ENCODE measurements around the gene C2orf69.

Gene C2orf69

DNA sequence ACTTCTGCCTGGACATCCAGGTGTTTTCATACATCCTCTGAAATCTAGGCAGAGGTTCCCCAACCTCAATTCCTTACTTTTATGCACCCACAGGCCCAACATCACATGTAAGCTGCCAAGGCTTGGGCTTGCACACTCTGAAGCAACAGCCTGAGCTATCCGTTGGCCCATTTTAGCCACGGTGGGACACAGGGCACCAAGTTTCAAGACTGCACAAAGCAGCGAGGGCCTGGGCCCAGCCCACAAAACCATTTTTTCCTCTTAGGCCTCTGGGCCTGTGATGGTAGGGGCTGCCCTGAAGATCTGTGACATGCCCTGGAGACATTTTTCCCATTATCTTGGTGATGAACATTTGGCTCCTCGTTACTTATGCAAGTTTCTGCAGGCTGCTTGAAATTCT lies 5.9 kb downstream of the C2orf69 start:
- no peak overlapping the region for H3K4me3 ChIP-seq (ENCODE audit: low read depth, low read length)
- TF ChIP-seq, protein P1, sequence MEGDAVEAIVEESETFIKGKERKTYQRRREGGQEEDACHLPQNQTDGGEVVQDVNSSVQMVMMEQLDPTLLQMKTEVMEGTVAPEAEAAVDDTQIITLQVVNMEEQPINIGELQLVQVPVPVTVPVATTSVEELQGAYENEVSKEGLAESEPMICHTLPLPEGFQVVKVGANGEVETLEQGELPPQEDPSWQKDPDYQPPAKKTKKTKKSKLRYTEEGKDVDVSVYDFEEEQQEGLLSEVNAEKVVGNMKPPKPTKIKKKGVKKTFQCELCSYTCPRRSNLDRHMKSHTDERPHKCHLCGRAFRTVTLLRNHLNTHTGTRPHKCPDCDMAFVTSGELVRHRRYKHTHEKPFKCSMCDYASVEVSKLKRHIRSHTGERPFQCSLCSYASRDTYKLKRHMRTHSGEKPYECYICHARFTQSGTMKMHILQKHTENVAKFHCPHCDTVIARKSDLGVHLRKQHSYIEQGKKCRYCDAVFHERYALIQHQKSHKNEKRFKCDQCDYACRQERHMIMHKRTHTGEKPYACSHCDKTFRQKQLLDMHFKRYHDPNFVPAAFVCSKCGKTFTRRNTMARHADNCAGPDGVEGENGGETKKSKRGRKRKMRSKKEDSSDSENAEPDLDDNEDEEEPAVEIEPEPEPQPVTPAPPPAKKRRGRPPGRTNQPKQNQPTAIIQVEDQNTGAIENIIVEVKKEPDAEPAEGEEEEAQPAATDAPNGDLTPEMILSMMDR (IDR thresholded peaks at IDR 0.05; ENCODE audit: low read depth, low read length) = no peak
- TF ChIP-seq, protein P2, sequence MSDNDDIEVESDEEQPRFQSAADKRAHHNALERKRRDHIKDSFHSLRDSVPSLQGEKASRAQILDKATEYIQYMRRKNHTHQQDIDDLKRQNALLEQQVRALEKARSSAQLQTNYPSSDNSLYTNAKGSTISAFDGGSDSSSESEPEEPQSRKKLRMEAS (IDR thresholded peaks at IDR 0.05; ENCODE audit: low read depth, low read length) = no peak
- TF ChIP-seq MYC (IDR thresholded peaks at IDR 0.05; ENCODE audit: low read depth, low read length) = no peak
- no peak for TF ChIP-seq POLR2A (IDR thresholded peaks at IDR 0.05; ENCODE audit: extremely low read depth, insufficient read length)
- no peak for DNase-seq (ENCODE audit: low read depth)

DNA sequence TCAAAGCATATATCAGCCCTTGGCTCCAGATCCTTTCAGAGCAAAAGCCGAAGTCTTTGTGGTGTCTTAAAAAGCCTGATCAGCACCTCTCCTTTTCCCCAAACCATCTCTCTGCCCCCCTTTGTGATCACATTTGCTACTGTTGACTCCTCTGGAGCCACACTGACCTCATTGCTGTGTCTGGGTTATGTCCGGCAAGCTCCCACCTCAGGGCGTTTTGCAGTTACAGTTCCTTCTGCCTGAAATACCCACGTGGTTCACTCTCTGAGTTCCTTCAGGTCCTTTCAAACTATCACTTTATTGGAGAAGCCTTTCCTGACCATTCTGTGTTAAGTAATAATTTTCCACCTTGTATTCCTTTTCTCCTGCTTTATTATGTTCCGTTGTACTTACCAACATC lies 11.8 kb downstream of the C2orf69 start:
- TF ChIP-seq, protein P2 (IDR thresholded peaks at IDR 0.05; ENCODE audit: low read depth, low read length) = peak; percentile 86
- TF ChIP-seq, protein P1 (IDR thresholded peaks at IDR 0.05; ENCODE audit: low read depth, low read length) = no peak
- TF ChIP-seq MYC (IDR thresholded peaks at IDR 0.05; ENCODE audit: low read depth, low read length) (no peak), POLR2A (IDR thresholded peaks at IDR 0.05; ENCODE audit: extremely low read depth, insufficient read length) (no peak)
- H3K4me3 ChIP-seq (ENCODE audit: low read depth, low read length) = no peak overlapping the region
- DNase-seq (ENCODE audit: low read depth) = peak; percentile 43

DNA sequence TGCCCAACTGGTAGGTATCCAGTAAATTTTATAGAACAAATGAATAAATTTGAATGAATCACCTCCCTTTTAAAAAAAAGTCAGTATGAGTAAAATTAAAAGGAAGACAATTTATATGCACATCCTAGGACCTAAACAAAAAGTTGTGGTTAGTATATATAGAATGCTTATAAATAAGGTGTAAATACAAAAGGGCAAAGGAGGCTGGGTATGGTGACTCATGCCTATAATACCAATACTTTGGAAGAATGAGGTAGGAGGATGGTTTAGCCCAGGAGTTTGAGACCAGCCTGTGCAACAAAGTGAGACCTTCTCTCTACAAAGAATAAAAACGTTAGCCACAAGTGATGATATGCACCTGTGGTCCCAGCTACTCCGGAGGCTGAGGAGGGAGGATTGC lies 12.8 kb downstream of the C2orf69 start:
- TF ChIP-seq, protein P1 (IDR thresholded peaks at IDR 0.05; ENCODE audit: low read depth, low read length) = no peak
- TF ChIP-seq MYC (IDR thresholded peaks at IDR 0.05; ENCODE audit: low read depth, low read length) = no peak
- TF ChIP-seq, protein P2 (IDR thresholded peaks at IDR 0.05; ENCODE audit: low read depth, low read length) = no peak
- TF ChIP-seq POLR2A (IDR thresholded peaks at IDR 0.05; ENCODE audit: extremely low read depth, insufficient read length) = no peak
- H3K4me3 ChIP-seq (ENCODE audit: low read depth, low read length) = no peak overlapping the region
- no peak for DNase-seq (ENCODE audit: low read depth)

DNA sequence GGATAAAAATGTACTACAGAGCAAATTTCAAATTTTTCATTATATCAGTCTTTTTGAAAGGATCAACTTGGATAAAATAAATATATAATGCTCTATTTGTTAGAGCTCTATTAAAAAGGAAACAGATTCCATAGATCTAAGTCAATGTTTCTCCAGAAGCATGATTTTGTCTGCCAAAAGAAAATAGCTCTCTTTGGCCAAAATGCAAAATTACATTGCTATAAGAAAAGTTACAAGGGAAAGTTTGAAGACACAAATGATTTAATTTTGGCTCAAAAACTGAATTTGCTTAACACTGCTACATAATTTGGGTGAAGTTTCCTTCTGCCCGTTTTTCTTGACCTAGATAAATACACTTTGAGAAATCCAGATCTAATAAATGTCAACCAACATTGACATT lies 15.7 kb downstream of the C2orf69 start:
- TF ChIP-seq, protein P2 (IDR thresholded peaks at IDR 0.05; ENCODE audit: low read depth, low read length) = no peak
- TF ChIP-seq POLR2A (IDR thresholded peaks at IDR 0.05; ENCODE audit: extremely low read depth, insufficient read length) (no peak), MYC (IDR thresholded peaks at IDR 0.05; ENCODE audit: low read depth, low read length) (no peak)
- TF ChIP-seq, protein P1 (IDR thresholded peaks at IDR 0.05; ENCODE audit: low read depth, low read length) = no peak
- no peak overlapping the region for H3K4me3 ChIP-seq (ENCODE audit: low read depth, low read length)
- DNase-seq (ENCODE audit: low read depth) = no peak

DNA sequence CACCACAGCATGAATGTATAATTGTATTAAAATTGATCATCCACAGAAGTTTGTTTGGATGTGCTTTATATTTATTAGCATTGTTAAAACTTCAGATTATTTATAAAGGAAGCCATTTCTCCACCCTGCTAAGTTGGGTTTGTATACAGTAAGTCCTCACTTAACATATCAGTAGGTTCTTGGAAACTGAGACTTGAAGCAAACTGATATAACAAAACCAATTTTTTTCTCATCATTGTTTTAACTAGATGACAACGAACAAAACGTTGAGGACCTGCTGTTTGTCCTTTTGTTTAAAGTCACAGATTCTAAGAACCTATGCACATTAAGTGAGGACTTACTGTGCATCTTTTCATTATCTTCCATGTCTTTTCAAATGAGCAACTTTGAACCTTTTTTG lies 17.1 kb downstream of the C2orf69 start:
- H3K4me3 ChIP-seq (ENCODE audit: low read depth, low read length) = no peak overlapping the region
- TF ChIP-seq MYC (IDR thresholded peaks at IDR 0.05; ENCODE audit: low read depth, low read length) (no peak), POLR2A (IDR thresholded peaks at IDR 0.05; ENCODE audit: extremely low read depth, insufficient read length) (no peak)
- TF ChIP-seq, protein P2 (IDR thresholded peaks at IDR 0.05; ENCODE audit: low read depth, low read length) = no peak
- TF ChIP-seq, protein P1 (IDR thresholded peaks at IDR 0.05; ENCODE audit: low read depth, low read length) = no peak
- no peak for DNase-seq (ENCODE audit: low read depth)

DNA sequence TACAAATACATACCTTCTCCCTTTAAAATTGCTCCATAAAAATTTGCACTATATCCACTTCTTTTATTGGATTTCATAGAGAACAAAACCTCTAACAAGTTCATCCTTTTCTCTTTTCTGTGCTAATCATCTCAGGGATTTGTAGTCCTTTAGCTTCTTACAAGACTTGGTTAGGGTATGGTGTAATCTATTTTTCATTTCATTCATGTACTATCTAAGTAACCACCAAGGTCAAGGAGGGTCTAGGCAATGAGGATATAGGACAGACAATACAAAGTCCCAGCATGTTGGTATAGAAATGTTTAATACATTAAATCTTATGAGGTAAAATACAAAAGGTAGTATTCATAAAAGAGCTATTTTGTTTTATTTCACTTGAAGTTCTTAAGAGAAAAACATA lies 17.5 kb downstream of the C2orf69 start:
- no peak for DNase-seq (ENCODE audit: low read depth)
- TF ChIP-seq, protein P1 (IDR thresholded peaks at IDR 0.05; ENCODE audit: low read depth, low read length) = no peak
- TF ChIP-seq POLR2A (IDR thresholded peaks at IDR 0.05; ENCODE audit: extremely low read depth, insufficient read length) = no peak
- TF ChIP-seq MYC (IDR thresholded peaks at IDR 0.05; ENCODE audit: low read depth, low read length) = no peak
- TF ChIP-seq, protein P2 (IDR thresholded peaks at IDR 0.05; ENCODE audit: low read depth, low read length) = no peak
- no peak overlapping the region for H3K4me3 ChIP-seq (ENCODE audit: low read depth, low read length)

Data from NB4 (cell line).